GM10248 (cell line): ENCODE measurements around the gene PLEKHA6.

Experiments
- CTCF ChIA-PET: fragments of 300-600 bp; sonication (Branson Sonifier 250); formaldehyde crosslinking; extraction: SDS; loops from one replicate; lab custom pipeline; 2021; ENCODE audit warnings: antibody characterized with exemption; lab: Yijun Ruan, JAX
- POLR2A ChIA-PET: fragments of 350-650 bp; sonication (Branson Sonifier 250); formaldehyde crosslinking; extraction: SDS; loops from one replicate; lab custom pipeline; 2020; ENCODE audit warnings: antibody characterized with exemption; lab: Yijun Ruan, JAX
- DNase-seq: peaks from one replicate; pipeline ENCODE4 v3.0.0; 2012; ENCODE audit errors: extremely low spot score
- TF ChIP-seq, protein P1 (sequence below): IDR thresholded peaks from 2 replicates; pipeline ENCODE4 v1.5.1; 2012; ENCODE audit warnings: mild to moderate bottlenecking, low read depth; ENCODE audit errors: extremely low read depth, missing control alignments, control extremely low read depth

PLEKHA6 gene

DNA sequence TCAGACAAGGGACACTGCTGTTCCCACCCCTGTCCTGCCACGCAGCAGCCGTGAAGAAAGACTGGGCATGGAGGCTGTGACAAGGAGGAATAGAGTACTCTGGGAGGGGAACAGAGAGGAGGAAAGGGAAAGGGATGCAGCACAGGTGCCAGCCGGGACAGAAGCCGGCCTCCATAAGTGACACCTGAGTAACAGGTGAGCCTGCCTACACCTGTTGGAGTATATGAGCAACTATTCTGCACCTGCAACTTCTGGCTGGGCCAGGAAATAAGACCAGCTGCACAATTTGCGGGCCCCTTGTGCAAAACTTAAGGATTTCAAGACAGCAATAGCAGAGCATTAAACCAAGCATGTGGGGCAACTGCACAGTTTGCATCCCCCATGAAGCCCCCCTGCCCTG lies 73.4 kb downstream of the PLEKHA6 start:
- POLR2A ChIA-PET = no interaction called here
- TF ChIP-seq, protein P1, sequence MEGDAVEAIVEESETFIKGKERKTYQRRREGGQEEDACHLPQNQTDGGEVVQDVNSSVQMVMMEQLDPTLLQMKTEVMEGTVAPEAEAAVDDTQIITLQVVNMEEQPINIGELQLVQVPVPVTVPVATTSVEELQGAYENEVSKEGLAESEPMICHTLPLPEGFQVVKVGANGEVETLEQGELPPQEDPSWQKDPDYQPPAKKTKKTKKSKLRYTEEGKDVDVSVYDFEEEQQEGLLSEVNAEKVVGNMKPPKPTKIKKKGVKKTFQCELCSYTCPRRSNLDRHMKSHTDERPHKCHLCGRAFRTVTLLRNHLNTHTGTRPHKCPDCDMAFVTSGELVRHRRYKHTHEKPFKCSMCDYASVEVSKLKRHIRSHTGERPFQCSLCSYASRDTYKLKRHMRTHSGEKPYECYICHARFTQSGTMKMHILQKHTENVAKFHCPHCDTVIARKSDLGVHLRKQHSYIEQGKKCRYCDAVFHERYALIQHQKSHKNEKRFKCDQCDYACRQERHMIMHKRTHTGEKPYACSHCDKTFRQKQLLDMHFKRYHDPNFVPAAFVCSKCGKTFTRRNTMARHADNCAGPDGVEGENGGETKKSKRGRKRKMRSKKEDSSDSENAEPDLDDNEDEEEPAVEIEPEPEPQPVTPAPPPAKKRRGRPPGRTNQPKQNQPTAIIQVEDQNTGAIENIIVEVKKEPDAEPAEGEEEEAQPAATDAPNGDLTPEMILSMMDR = no peak
- CTCF ChIA-PET = no interaction called here
- no peak for DNase-seq

DNA sequence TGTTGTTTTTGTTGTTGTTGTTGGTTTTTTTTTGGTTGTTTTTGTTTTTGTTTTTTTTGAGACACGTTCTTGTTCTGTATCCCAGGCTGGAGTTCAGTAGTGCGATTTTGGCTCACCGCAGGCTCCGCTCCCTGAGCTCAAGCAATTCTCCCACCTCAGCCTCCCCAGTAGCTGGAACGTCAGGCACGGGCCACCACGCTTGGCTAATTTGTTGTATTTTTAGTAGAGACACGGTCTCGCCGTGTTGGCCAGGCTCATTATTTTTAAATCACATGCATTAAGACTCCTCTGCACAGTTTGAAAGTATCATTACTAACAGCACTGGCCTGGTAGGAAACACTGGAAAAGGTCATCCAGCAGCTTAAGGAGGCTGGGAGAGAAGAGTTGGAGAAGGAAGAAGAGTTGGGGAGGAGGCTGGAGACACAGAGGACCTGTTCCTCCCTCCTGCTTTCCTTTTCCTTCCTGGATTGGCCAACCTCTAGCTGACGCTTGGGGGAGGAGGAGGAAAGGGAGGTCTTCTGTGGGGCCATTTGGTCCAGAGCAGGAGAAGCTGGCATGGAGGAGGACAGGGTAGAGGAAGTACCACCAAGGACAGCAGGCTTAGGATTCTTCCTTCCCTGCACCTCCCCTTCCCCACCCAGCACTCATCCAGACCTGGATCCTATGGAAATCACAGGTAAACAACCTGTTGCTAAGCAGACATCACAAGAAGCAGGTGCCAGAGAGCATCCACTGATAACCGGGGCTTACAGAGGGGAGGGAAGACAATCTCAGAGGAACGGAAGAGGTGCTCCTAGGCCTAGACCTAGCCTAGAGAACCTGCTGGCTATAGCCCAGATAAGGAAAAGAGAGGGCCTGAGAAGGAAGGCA lies 74.1 kb downstream of the PLEKHA6 start:
- no peak for DNase-seq
- POLR2A ChIA-PET = no interaction called here
- TF ChIP-seq, protein P1 = no peak
- CTCF ChIA-PET = interaction anchor here (1.2 to 1.4 kb wide), 2 partner anchors 10 to 27 kb away, joined by 4 to 5 read pairs; no protein-coding TSS in a partner anchor

DNA sequence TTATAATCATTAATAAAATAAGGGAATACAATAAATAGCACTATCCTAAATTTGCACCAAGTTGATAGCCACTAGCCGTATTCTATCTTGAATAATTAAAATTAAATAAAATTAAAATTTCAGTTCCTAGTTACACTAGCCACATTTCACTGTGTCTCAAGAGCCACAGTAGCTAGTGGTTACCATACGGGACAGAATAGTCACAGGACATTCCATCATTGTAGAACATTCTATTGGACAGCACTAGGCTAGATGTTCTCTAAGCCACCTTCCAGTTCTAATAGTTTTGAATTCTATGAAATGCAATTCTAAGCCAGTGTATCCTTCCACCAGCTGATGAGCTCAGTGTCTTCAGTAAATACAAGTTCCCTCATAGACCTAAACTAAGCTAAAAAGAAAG lies 74.8 kb downstream of the PLEKHA6 start:
- no peak for DNase-seq
- ChIA-PET CTCF (interaction anchor here (1.2 to 1.4 kb wide), 2 partner anchors 11 to 27 kb away, joined by 4 to 5 read pairs; no protein-coding TSS in a partner anchor), POLR2A (no interaction called here)
- TF ChIP-seq, protein P1 = no peak

DNA sequence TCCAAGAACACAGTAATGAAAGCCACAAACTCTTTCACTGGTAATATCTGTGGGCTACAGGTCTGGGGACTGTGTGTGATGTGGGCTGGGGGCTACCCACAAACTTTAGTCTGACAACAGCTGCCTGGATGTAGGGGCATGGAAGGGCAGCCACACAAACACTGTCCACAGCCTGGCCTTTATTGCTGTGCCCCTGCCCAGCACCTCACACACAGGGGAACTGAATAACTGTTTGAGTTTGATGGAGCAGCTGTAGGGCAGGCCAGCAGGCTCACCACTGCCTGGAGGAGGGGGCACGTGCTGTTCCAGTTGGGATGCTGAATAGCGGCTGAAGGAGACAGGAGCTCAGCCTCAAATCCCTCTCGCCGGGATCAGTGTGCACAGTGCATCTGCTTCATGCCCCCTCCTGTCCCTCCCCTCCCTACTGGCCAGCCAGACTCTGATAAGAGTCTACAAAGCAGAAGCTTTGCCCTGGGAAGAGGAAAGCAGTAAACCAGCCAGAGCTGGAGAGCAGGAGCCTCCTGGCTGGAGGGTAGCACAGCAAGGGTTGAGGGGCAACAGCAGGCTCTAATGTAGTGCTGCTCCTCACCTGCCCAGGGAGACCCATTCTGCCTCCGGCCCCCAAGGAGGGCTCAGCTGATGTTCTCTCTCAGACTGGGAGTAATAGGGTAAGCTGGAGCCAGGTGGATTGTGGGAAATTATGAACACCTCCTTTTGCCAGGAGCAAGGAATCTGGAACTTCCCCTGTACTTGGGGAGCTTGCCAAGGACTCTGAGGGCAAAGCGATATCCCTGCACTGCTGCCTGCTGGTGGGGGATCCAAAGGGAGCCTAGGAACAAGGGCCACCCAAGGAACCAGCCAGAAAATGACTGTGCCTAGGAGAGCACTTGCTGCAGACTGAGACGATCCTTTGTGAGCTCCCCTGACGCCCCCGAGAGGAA lies 75.7 kb downstream of the PLEKHA6 start:
- ChIA-PET CTCF (interaction anchor here (1.2 kb wide), 2 partner anchors 12 to 24 kb away, joined by 3 to 4 read pairs; no protein-coding TSS in a partner anchor), POLR2A (no interaction called here)
- TF ChIP-seq, protein P1 = no peak
- no peak for DNase-seq

DNA sequence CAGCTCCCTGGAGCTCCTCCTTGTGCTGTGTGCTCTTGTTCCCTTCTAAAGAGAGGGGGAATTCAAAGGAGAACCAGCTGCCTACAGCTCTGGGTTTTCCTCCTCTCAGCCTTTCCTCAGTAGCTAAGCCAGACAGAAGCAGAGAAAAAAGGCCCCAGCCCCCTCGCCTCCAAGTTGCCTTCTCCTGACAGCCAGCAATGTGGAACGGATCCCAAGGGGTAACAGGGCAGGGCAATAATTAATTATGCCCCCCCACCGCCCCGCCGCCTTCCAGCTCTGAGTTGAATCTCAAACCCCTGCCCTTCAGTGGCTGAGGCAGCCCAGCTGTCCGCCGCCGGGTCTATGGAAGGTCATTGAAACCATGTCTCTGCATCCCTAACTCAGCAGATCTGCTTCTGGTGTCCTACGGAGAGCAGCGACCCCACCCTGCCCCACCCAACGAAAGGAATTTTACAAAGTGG lies 76.9 kb downstream of the PLEKHA6 start:
- POLR2A ChIA-PET = no interaction called here
- CTCF ChIA-PET = interaction anchor here (1.4 to 1.6 kb wide), 2 partner anchors 25 to 81 kb away, joined by 6 read pairs; no protein-coding TSS in a partner anchor
- TF ChIP-seq, protein P1 = no peak
- DNase-seq = no peak
